Suprapubic skin (tissue), 4 donors: Measurements from ENCODE around the gene CPEB4.

Source experiments
- CTCF ChIP-seq, 2 donors: fragments of 200-600 bp in 1 of 2; fragments of 450-650 bp in 1 of 2; sonication (generic) in 1 of 2; IDR thresholded peaks; one replicate each; pipeline ENCODE4 v1.5.1; 2016 to 2019; ENCODE audit warnings: antibody characterized with exemption in 2 of 2, mild to moderate bottlenecking in 1 of 2, moderate library complexity in 1 of 2
- EP300 ChIP-seq: sonication (generic); formaldehyde crosslinking; IDR thresholded peaks from one replicate; pipeline ENCODE4 v1.6.1; 2017; ENCODE audit warnings: antibody characterized with exemption
- POLR2A ChIP-seq, 2 donors: fragments of 450-650 bp; IDR thresholded peaks; one replicate each; pipeline ENCODE4 v1.6.1; 2017; ENCODE audit warnings: antibody characterized with exemption in 2 of 2, mild to moderate bottlenecking in 2 of 2, moderate library complexity in 2 of 2
- POLR2AphosphoS5 ChIP-seq, 3 donors: sonication (generic); formaldehyde crosslinking; IDR thresholded peaks; one replicate each; pipeline ENCODE4 v1.6.1; 2017; ENCODE audit warnings: antibody characterized with exemption in 3 of 3

GRCh38 chr5:173866858-173867679 is 21.1 kb upstream of the CPEB4 start:
- no peak for TF ChIP-seq CTCF (IDR thresholded peaks at IDR 0.05)
- no peak for TF ChIP-seq POLR2A (IDR thresholded peaks at IDR 0.05)
- TF ChIP-seq EP300, result no peak
- no peak for TF ChIP-seq POLR2AphosphoS5 (IDR thresholded peaks at IDR 0.05)
